ENCODE data around the gene TRPM2. TPM values are rescaled to one million over a fixed set of nuclear protein-coding genes. Genes with fewer than 3 reads are reported as not detected.
A peak's percentile ranks its signal among the peaks of the same experiment; 100 is the strongest.

The TRPM2 gene
- total RNA-seq, 2 experiments from 2014 or later, result 1.9 to 2.9 TPM

- H3K4me1 Mint-ChIP-seq (ENCODE audit: low read depth), result no peaks in the 10 kb centered on the region
- ChIA-PET POLR2A (no interaction called here), CTCF (no interaction called here)
- Histone ChIP-seq H3K27ac (ENCODE audit: low read depth in 1 of 2, low read length in 2 of 2) (no peak overlapping the region), H3K4me1 (ENCODE audit: insufficient read depth, low read length) (no peaks in the 10 kb centered on the region), H3K4me3 (ENCODE audit: low read length) (no peak overlapping the region), H3K9me3 (ENCODE audit: control insufficient read depth in 1 of 2, insufficient read depth in 1 of 2, low read length in 2 of 2) (peaks cover 0 to 31% of the 10 kb centered on the region in 2 experiments), H3K36me3 (ENCODE audit: insufficient read depth, low read length) (no peaks in the 10 kb centered on the region), H3K27me3 (ENCODE audit: control insufficient read depth in 1 of 2, insufficient read depth in 2 of 2, low read length in 2 of 2) (no peaks in the 10 kb centered on the region)
- no peak overlapping the region for H3K4me3 Mint-ChIP-seq
- intact Hi-C loops (cut with DNase I, micrococcal nuclease), result no loop called here
- ATAC-seq (ENCODE audit: poor library complexity) (no peak), DNase-seq (peak in 1 of 14 experiments; percentile 7)
- no peaks in the 10 kb centered on the region for H3K9me3 Mint-ChIP-seq
- no peaks in the 10 kb centered on the region for H3K27me3 Mint-ChIP-seq
- H3K27ac Mint-ChIP-seq, result no peak overlapping the region
- TF ChIP-seq, protein P1, sequence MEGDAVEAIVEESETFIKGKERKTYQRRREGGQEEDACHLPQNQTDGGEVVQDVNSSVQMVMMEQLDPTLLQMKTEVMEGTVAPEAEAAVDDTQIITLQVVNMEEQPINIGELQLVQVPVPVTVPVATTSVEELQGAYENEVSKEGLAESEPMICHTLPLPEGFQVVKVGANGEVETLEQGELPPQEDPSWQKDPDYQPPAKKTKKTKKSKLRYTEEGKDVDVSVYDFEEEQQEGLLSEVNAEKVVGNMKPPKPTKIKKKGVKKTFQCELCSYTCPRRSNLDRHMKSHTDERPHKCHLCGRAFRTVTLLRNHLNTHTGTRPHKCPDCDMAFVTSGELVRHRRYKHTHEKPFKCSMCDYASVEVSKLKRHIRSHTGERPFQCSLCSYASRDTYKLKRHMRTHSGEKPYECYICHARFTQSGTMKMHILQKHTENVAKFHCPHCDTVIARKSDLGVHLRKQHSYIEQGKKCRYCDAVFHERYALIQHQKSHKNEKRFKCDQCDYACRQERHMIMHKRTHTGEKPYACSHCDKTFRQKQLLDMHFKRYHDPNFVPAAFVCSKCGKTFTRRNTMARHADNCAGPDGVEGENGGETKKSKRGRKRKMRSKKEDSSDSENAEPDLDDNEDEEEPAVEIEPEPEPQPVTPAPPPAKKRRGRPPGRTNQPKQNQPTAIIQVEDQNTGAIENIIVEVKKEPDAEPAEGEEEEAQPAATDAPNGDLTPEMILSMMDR (IDR thresholded peaks at IDR 0.05), result no peak
- no peaks in the 10 kb centered on the region for H3K36me3 Mint-ChIP-seq (ENCODE audit: low read depth)
Observed at GRCh38 chr21:44420416-44421205, 67.2 kb downstream of the TRPM2 start.

DNA sequence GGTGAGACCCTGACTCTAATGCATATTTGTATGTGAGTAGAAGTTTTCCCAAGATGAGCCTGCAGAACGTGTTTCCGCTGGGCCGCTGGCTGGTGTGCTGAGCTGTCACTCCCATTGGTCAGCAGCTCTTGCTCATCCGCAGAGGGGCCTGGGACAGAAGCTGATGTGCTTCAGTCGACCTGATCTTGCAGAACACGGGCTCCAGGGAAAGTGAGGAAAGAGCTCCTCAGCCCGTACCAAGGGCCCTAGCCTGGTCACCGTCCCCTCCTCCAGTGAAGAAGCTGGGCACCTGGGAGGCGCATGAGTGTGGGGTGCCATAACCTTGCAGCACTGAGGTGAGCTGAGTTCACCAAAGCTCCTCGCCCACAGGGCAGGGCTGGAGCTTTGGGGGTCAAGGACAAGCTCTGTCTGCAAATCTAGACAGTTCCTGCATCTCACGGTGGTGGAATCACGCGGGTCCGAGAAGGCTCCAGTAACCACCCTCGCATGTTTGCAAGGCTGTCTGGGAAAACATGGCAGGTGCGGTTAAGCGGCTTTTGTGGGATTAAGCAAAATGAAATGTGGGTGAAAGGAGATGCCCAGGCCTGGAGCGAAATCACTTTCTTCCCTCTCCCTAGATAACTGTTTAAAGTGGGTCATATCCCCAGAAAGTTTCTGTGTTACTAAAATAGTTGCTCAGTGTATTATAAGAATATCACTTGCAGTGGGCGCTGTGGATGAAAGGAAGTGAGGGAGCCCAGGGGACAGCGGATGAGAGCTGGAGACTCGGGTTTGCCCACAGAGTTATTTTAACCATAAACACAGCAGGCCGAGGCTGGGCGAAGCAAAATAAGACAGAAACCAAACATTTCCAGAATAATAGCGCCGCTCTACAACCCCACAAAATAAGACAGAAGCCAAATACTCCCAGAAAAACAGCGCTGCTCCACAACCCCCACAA lies 68.8 kb downstream of the TRPM2 start:
- Mint-ChIP-seq H3K4me1 (ENCODE audit: low read depth) (no peaks in the 10 kb centered on the region), H3K27ac (no peak overlapping the region)
- intact Hi-C loops (cut with DNase I, micrococcal nuclease), result no loop called here

DNA sequence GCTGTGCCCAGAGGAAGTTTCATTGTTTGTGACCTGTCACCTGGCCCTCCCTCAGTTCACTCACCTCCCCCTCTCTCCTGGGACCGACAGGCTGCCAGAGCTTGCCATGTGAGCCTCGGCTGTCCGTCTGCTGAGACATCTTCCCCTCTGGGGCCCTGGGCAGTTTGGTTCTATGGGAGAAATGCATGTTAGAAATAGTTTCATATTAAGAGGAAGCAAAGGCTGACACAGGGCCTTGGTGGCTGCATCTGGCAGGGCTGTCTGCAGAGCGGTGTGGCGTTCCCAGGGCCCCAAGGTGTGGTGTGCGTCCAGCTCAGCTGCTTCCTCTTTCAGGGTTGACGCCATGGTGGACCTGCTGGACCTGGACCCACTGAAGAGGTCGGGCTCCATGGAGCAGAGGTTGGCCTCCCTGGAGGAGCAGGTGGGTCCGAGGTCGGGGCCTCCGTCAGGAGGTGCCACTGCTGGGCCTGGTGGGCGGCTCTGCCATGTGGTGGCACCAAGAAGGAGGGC lies 69.9 kb downstream of the TRPM2 start:
- Histone ChIP-seq H3K27me3 (ENCODE audit: control insufficient read depth in 1 of 2, insufficient read depth in 2 of 2, low read length in 2 of 2) (no peaks in the 10 kb centered on the region), H3K27ac (ENCODE audit: low read depth in 1 of 2, low read length in 2 of 2) (no peak overlapping the region), H3K4me1 (ENCODE audit: insufficient read depth, low read length) (no peaks in the 10 kb centered on the region), H3K9me3 (ENCODE audit: control insufficient read depth in 1 of 2, insufficient read depth in 1 of 2, low read length in 2 of 2) (peaks cover 0 to 8% of the 10 kb centered on the region in 2 experiments), H3K36me3 (ENCODE audit: insufficient read depth, low read length) (no peaks in the 10 kb centered on the region), H3K4me3 (ENCODE audit: low read length) (no peak overlapping the region)
- H3K27me3 Mint-ChIP-seq, result no peaks in the 10 kb centered on the region
- H3K9me3 Mint-ChIP-seq, result no peaks in the 10 kb centered on the region
- H3K36me3 Mint-ChIP-seq (ENCODE audit: low read depth), result no peaks in the 10 kb centered on the region
- ChIA-PET CTCF (no interaction called here), POLR2A (no interaction called here)
- TF ChIP-seq, protein P1 (IDR thresholded peaks at IDR 0.05), result no peak
- intact Hi-C loops (cut with DNase I, micrococcal nuclease), result no loop called here
- no peak overlapping the region for H3K4me3 Mint-ChIP-seq
- no peak overlapping the region for H3K27ac Mint-ChIP-seq
- DNase-seq (no peak), ATAC-seq (ENCODE audit: poor library complexity) (no peak)
- no peaks in the 10 kb centered on the region for H3K4me1 Mint-ChIP-seq (ENCODE audit: low read depth)

More for the DNA sequence above, 68.8 kb downstream of the TRPM2 start:
- Mint-ChIP-seq H3K27me3 (no peaks in the 10 kb centered on the region), H3K9me3 (no peaks in the 10 kb centered on the region), H3K36me3 (ENCODE audit: low read depth) (no peaks in the 10 kb centered on the region), H3K4me3 (no peak overlapping the region)
- H3K4me1 ChIP-seq (ENCODE audit: insufficient read depth, low read length), result no peaks in the 10 kb centered on the region
- H3K4me3 ChIP-seq (ENCODE audit: low read length), result no peak overlapping the region
- ATAC-seq (ENCODE audit: poor library complexity) (no peak), DNase-seq (peak in 1 of 14 experiments; percentile 1)
- H3K27me3 ChIP-seq (ENCODE audit: control insufficient read depth in 1 of 2, insufficient read depth in 2 of 2, low read length in 2 of 2), result no peaks in the 10 kb centered on the region
- no peak overlapping the region for H3K27ac ChIP-seq (ENCODE audit: low read depth in 1 of 2, low read length in 2 of 2)
- ChIA-PET POLR2A (no interaction called here), CTCF (no interaction called here)
- peaks cover 0 to 16% of the 10 kb centered on the region in 2 experiments for H3K9me3 ChIP-seq (ENCODE audit: control insufficient read depth in 1 of 2, insufficient read depth in 1 of 2, low read length in 2 of 2)
- TF ChIP-seq, protein P1 (IDR thresholded peaks at IDR 0.05), result no peak
- no peaks in the 10 kb centered on the region for H3K36me3 ChIP-seq (ENCODE audit: insufficient read depth, low read length)
